RKO (cell line): ENCODE data around the gene WDR89.
"Not testable (repeated sequence)": the region's sequence is repeated elsewhere in the genome, so short reads cannot be mapped to it uniquely, and the experiment has no call there.

ENCODE experiments used
- DNase-seq: peaks from one replicate; pipeline ENCODE4 v3.0.0-alpha.2; 2016; ENCODE audit warnings: low spot score

The WDR89 gene

DNA sequence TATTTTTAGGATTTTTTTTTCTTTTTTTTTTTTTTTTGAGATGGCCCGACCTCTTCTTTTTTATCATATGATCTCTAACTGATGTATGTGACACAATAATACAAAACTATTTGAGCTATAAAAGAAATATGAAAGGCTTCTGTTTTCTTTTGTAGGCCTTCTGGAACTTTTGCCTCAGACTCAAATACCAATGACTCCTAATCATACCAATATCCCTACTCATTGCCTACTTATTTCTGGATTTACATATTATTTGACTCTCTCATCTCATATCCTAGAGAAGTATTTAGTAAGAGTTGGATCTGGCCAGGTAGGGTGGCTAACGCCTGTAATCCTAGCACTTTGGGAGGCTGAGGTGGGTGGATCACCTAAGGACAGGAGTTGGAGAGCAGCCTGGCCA is 12.7 kb upstream of the WDR89 start:
- no peak for DNase-seq

DNA sequence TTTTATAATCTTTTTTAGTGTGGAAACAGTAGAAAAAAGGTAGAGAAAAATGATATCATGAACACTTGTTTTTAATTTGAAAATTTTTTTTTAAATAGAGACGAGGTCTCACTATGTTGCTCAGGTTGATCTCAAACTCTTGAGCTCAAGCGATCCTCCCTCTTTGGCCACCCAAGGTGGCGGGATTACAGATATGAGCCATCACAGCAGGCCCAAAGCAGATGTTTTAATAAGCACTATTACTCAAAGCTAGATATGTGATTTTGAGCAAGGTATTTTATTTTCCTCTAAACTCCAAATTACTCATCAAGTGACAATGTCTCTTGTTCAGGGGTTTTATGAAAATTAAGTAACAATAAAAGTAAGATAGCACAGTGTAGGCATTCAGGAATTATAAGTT is 10.7 kb upstream of the WDR89 start:
- DNase-seq, result no peak

DNA sequence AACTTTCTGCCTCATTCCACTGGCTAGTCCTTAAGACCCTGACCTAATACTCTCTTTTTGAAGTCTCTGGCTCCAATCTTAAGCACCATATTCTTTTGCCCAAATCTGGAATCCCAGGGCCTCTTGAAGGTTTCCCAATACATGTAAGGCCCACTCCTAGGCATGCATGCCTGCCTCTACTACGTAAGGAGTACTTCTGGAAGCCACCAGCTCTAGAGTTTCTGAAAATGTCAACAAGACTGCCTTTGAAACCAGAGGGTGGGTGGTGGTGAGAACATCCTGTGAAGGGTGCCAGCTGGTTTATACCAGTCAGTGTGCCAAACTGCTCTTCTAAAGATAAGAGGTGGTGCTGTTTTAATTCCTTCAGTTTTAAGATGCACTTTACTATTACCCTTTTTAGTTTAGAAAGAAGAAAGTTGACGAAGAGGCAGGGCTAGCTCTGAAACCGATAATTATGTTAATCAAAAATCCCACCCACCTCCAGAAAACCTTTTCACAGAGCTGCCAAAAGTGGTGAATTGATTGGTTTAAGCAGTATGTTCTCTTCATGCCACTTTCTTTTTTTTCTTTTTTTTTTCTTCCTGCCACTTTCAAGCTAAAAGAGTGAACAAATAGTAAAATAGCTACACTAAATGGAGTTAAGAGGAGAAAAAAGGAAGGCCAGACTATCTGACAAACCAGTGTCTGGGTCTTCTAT is 8.7 kb upstream of the WDR89 start:
- DNase-seq, result no peak

DNA sequence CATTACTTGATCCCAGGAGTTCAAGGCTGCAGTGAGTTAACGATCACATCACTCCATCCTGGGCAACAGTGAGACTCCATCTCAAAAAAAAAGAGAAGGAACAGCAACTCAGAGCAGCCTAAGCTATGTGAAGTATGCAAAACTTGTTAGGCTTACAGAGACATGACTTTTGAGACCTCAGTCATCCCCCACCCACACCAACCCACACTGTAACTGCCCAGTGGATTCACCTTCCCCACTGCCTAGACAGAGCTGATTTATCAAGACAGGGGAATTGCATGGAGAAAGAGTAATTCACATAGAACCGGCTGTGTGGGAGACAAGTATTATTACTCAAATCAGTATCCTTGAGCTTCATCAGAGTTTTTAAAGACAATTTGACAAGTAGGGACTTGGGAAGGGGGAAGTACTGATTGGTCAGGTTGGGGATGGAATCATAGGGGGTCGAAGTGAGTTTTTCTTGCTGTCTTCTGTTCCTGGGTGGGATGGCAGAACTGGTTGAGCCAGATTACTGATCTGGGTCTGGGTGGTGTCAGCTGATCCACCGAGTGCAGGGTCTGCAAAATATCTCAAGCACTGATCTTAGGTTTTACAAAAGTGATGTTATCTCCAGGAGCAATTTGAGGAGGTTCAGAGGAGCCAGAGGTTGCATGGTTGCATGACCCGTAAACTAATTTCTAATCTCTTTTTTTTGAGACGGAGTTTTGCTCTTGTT is 6.2 kb upstream of the WDR89 start:
- no peak for DNase-seq

DNA sequence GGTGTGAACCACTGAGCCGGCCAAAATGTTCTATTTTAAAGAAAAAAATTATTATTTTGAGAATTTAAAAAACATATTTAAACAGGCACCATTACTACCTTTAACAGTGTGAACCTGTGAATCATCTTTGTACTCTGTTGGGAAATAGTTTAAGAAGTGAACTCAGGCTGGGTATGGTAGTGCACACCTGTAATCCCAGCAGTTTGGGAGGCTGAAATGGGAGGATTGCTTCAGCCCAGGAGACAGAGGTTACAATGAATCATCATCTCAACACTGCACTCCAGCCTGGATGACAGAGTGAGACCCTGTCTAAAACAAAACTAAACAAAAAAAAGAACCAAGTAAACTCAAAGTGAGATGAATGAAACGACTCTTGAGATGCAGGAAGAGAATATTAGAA is 3.1 kb upstream of the WDR89 start:
- no peak for DNase-seq

DNA sequence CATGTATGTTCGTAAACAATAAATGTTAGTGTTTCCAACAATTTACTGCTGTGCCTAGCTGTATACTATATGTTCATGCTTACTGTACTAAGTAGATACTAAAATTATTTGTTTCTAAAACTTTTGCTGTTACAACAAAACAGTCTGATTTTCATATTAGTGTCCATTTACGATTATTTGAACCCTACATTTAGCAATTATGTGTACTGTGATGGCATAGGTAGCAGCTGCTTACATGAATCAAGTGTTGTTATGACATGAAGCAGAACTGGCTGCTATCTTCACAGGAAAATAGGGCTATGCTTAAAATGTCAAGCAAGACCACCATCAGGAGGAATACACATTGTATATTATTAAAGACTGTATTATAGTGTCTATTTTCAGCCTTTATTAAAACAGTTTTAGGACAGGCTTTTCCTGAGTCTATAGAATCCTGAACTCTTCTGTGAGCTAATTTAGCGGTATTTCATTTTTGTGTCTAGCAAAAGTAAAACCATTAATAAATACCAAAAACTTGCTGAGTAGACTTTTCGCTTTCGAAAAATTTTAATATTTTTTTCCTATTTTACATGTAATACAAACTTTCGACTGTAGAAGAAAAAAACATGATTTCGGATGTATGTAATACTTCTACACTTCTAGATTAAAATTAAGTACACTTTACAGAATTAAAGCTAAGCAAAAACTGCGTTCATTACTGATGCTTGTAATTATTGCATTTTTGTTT is 1.1 kb upstream of the WDR89 start:
- DNase-seq, result peak; percentile 29

DNA sequence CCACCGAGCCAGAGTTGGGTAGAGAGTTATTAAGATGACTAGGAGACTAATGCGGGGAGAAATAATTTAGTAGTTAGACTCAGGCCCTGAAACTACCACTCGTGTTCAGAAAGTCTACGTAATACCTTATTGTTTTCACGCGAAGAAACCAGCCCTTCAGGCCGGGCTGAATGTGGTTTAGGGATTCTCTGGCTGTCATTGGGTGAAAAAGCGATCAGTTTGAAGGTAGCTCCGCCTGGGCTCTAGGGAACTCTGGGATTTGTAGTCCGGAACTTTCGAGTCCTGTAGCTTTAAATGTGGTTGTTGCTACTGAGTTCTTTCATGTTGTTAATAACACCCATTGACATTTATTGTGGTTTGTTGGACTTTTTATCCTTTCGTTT is 549 bp upstream of the WDR89 start:
- DNase-seq, result peak; percentile 96

DNA sequence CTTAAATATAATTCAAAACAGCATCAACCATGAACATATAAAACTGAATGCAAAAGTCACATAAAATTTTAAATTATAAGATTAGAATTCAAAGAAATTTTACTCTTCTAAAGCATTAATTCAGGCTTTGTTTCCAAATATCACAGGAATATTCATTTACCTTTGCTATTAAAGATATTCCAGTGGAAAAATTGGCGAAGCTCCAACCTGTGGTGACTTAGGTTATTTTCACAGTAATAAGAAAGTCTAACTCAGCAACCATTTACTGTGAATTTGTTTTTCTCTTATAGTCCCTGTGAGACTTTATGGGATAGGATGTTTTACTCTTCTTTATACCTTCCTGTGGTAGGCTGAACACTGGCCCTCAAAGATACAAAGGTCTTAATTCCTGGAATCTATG is 3.2 kb downstream of the WDR89 start:
- DNase-seq, result no peak

DNA sequence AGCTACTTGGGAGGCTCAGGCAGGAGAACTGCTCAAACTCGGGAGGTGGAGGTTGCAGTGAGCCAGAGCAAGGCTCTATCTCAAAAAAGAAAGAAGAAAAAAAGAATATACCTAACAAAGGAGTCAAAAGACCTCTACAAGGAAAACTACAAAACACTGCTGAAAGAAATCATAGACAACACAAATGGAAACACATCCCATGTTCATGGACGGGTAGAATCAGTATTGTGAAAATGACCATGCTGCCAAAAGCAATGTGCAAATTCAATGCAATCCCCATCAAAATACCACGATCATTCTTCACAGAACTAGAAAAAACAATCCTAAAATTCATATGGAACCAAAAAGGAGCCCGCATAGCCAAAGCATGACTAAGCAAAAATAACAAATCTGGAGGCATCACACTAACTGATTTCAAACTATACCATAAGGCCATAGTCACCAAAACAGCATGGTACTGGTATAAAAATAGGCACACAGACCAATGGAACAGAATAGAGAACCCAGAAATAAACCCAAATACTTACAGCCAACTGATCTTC is 5.5 kb downstream of the WDR89 start:
- not testable (repeated sequence) for DNase-seq

DNA sequence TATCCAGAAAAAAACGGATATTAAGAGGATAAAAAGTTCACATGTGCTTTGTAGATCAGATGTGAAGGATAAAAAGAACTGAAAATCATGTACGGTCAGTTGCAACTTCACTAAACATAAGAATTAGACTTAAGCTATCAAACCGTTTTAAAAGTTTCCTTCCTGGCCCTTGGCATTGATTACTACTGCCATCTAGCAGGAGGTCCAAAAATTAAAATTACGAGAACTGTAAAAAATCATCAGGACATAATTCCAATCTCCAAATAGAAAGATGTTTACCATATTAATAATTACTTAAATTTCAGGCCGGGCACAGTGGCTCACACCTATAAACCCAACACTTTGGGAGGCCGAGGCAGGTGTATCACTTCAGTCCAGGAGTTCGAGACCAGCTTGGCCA is 7.9 kb downstream of the WDR89 start:
- no peak for DNase-seq

DNA sequence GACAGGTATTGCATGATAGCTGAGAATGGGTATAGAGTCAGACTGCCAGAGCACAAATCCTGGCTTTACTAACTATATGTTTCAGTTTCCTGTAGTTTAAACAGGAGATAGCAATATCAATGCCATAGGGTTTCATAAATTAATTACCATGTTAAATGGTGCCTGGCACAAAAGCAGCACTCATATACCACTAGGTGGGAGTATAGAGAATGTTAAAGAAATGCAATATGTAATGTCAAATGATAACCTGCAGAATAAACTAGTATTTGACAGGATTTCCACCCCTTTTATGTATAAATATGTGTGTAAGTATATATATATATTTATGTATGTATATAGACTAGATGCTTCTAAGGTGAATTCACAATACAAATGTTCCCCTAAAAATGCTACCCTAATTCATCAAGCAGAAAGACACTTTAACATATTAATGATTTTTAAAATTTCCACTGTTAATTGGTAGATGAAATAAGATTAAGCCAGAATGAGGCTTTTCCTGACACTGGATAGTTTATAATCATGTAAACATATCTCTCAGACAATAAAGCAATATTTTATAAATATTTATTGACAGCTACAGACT is 8.6 kb downstream of the WDR89 start:
- DNase-seq, result peak; percentile 68

DNA sequence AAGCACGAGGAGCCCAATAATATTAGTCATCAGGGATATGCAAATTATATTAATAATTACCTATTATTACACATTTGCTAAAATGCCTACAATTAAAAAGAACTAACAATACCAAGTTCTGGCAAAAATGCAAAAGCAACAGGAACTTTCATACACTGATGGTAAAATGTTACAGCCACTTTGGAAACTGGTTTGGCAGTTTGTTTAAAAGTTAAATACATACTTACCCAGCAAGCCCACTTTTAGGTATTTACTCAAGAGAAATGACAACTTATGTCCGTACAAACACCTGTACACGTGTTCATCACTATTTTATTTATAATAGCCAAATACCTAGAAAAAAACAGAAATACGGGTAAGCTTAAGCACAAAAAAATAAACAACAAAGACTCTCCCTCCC is 17.0 kb downstream of the WDR89 start:
- DNase-seq, result no peak

DNA sequence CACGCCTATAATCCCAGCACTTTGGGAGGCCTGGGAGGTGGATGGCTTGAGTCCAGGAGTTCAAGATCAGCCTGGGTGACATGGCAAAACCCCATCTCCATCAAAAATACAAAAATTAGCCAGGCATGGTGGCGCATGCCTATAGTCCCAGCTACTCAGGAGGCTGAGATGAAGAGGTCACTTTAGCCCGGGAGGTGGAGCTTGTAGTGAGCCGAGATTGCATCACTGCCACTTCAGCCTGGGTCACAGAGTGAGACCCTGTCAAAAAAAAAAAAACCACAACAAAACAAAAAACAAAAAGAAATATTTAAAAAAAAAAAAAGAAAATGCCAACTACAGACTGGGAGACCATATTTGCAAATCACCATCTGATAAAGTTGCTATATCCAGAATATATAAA is 17.5 kb downstream of the WDR89 start:
- no peak for DNase-seq

DNA sequence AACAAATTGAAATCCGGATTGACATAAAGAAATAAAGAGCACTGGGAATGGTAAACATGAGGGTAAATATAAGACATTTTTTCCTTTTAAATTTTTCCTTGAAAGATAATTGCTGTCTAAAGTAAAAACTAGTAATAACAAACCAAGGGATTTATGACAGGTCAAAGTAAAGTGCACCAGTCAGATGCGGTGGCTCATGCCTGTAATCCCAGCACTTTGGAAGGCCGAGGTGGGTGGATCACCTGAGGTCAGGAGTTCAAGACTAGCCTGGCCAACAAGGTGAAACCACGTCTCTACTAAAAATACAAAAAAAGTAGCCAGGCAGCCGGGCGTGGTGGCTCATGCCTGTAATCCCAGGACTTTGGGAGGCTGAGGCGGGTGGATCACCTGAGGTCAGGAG is 19.7 kb downstream of the WDR89 start:
- not testable (repeated sequence) for DNase-seq

DNA sequence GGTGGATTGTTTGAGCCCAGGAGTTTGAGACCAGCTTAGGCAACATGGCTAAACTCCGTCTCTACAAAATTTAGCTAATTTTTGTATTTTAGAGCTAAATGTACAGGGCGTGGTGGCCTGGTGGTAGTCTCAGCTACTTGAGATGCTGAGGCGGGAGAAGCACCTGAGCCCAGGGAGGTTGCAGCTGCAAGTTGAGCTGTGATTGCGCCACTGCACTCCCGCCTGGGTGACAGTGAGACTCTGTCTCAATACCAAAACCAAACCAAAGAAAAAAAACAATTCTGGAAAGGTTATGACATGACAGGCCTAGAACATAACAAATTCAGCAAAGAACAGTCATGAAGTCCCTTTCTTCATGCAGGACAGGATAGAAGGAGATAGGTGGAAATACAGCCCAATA is 25.7 kb downstream of the WDR89 start:
- no peak for DNase-seq

DNA sequence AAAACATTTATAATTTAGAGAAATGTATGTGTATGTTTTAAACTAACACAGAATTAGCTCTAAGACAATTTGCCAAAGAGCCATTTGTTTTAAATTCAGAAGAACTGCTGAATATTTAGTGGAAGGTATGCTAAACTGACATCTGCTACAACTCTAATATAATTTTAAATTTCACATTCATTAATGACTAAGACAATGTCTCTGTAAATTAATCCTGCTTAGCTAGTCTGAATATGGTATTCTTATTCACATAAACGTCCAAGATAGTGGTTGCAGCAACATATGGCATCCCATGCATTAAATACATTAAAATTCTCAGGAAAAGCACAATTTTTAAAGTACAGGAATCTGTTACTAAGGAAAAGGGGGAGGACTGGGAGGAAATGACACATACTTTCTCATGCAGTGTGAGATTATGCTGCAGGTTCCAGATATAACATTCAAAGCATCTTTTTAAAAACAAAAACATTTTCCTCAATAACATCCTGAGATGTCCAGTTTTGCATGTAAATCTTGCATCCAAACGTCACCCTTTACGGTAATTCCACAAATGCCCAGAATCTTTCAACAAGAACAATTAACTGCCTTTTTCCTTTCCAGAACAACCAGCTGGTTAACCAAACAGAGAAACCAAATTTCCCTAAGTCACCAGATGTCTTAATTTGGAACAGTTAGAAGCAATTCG is 26.9 kb downstream of the WDR89 start:
- DNase-seq, result peak; percentile 70

DNA sequence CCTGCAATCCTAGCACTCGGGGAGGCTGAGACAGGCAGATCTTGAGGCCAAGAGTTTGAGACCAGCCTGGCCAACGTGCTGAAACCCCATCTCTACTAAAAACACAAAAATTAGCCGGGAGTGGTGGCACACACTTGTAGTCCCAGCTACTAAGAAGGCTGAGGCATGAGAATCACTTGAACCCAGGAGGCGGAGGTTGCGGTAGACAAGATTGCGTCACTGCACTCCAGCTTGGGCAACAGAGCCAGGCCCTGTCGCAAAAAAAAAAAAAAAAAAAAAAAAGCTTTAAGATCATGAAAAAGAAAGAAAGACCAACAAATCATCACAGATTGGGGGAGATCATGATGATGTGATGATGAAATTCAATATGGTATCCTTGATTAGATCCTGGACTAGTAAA is 30.6 kb downstream of the WDR89 start:
- no peak for DNase-seq

DNA sequence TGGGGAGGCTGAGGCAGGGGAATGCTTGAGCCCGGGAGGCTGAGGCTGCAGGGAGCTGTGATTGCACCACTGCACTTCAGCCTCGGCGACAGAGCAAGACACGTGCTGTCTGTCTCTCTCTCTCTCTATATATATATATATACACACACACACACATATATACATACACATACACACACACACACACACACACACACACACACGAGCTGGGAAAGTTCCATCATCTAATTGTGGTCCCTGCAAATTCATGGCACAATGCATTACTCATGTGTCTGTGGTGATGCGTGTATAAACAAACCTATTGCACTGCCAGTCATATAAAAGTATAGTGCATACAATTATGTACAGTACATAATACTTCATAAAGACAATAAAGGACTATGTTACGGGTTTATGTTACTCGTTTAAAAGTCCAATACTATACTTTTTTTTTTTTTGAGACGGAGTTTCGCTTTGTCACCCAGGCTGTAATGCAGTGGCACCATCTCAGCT is 36.6 kb downstream of the WDR89 start:
- no peak for DNase-seq

DNA sequence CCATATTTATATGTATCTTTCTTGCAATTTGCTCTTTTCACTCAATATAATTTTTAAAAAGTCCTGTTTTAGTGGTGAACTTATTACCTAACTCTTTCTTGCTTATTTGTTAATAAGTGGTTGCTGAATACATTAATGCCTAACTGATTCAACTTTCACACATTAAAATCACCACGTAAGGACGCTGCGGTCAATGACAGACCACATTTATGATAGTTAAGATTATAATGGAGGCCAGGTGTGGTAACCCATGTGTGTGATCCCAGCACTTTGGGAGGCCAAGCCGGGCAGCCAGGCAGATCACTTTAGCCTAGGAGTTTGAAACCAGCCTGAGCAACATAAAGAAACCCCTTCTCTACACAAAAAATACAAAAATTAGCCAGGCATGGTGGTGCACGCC is 37.0 kb downstream of the WDR89 start:
- DNase-seq, result no peak

DNA sequence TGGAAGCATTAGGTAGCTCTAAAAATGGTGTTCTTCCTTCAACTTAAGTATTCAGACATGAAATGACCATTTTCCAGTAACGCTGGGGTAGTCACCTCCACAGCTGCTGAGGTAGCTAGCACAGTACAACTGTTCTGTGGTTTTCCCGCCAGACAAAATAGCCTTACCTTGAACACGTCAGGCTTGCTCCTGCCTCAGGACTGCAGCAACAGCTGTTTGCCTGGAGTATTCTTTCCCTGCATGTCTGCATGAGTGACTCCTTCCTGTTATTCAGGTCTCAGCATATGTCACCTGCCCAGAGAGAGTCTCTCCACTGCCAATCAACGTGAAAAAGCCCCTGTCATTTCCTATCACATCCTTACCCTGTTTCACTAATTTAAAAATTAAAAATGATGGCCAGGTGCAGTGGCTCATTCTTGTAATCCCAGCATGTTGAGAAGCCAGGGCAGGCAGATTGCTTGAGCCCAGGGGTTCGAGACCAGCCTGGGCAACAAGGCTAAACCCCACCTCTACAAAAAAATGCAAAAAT is 37.9 kb downstream of the WDR89 start:
- DNase-seq, result no peak

DNA sequence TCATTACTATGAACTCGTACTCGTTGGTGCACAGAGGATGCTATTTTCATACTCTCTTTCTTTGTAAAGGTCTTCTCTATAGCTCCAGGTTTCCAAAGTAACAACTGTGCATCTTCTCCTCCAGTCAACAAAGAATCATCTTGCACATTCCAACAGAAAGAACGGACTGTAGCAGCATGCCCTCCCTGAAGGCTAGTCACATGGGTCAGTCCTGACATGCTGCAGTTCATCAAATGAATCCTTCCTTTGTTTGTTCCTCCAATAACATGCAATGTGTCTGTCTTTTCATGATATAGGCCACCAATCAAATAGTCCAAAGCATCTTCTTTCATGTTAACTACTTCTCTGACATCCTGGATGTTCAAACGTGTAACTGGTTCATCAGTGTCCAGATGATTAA is 42.9 kb downstream of the WDR89 start:
- no peak for DNase-seq
